Fibroblast of pulmonary artery (primary cell): ENCODE data around the gene CSHL1.
"Not testable (repeated sequence)": the region's sequence is repeated elsewhere in the genome, so short reads cannot be mapped to it uniquely, and the experiment has no call there.

Experiments used
- DNase-seq: peaks from one replicate; pipeline ENCODE4 v3.0.0-alpha.2; 2010; ENCODE audit warnings: low read depth
- H3K4me3 ChIP-seq: replicated peaks from 2 replicates; pipeline ENCODE4 v1.5.1; 2011; ENCODE audit warnings: low read depth, mild to moderate bottlenecking, control low read depth, low read length, moderate library complexity
- TF ChIP-seq, protein P1 (sequence below): IDR thresholded peaks from 2 replicates; pipeline ENCODE4 v1.5.1; 2011; ENCODE audit warnings: mild to moderate bottlenecking, control low read depth, low read length, inconsistent platforms; ENCODE audit errors: missing control alignments

Gene CSHL1

DNA sequence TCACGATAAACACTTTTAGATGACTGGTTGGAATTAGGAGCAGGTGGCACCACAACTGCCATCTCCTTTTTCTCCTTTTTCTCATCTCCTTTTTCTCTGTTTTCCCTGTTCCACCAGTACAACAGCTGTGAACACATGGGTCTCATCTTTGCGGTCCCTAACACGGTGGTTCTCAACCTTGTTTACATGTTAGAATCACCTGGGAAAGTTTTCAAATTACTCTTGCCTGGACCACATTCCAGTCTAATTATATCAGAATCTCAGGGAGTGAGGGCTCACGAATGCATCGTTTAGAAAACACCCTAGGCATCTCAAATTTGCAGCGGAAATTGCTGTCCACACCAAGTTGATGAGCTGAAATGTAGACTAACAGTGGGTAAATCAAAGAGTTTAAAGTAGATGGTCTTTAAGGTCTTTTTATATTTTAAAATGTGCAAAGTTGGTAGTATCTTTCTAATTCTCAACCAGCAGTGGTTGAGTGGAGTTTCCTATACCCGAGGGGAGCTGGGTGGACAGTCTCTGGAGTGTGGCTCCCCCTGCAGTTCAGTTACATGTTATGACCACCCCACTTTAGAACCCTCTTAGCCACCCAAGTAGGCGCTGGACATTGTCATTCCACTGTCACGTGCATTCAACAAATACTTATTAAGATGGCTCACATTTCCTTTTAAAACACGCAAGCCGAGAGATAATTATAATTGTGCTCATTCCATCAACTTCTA lies 18.6 kb downstream of the CSHL1 start:
- not testable (repeated sequence) for DNase-seq, H3K4me3 ChIP-seq
- TF ChIP-seq, protein P1, sequence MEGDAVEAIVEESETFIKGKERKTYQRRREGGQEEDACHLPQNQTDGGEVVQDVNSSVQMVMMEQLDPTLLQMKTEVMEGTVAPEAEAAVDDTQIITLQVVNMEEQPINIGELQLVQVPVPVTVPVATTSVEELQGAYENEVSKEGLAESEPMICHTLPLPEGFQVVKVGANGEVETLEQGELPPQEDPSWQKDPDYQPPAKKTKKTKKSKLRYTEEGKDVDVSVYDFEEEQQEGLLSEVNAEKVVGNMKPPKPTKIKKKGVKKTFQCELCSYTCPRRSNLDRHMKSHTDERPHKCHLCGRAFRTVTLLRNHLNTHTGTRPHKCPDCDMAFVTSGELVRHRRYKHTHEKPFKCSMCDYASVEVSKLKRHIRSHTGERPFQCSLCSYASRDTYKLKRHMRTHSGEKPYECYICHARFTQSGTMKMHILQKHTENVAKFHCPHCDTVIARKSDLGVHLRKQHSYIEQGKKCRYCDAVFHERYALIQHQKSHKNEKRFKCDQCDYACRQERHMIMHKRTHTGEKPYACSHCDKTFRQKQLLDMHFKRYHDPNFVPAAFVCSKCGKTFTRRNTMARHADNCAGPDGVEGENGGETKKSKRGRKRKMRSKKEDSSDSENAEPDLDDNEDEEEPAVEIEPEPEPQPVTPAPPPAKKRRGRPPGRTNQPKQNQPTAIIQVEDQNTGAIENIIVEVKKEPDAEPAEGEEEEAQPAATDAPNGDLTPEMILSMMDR: peak; percentile 29

DNA sequence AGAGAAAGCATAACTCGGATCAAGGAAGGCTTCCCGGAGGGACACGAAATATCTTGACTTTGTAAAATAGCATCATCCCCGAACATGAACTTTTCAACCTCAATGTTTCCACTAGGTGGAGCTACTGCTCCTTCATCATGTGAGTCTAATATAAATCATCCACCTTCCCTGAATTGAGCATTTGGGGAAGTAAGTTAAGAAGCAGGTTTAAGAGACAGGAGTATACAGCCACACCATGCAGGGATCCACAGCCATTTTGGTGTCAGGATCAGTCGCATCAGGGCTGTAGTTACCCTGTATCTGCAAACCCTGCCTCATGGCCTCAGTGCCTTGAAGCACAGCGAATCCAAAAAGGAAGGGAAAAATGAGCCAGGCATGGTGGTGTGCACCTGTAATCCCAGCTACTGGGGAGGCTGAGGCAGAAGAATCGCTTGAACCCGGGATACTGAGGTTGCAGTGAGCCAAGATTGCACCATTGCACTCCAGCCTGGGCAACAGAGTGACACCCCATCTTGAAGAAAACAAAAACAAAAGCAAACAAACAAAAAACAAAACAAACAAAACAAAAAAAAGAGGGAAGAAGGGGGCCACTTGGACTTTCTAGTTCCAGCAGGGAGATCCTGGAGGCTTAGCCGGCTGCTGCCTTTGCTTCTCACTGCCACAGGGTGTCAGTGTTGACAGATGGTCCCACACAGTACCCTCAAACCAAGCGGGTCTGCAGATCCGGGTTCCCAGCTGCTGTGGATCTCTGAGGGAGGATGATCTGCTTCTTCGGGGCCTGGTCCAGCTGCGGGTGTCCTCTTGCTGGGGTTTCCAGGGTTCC lies 21.8 kb downstream of the CSHL1 start:
- TF ChIP-seq, protein P1: peak; percentile 50
- H3K4me3 ChIP-seq: not testable (repeated sequence)
- peak; percentile 37 for DNase-seq

DNA sequence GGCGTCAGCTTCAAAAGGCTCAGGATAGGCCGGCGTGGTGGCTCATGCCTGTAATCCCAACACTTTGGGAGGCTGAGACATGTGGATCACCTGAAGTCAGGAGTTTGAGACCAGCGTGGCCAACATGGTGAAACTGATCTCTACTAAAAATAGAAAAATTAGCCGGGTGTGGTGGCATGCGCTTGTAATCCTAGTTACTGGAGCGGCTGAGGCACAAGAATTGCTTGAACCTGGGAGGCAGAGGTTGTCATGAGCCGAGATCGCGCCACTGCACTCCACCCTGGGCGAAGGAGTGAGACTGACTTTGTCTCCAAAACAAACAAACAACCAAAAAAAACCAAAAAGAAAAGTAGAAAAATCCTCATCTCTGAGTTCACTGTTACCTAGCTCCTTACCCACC lies 25.9 kb downstream of the CSHL1 start:
- H3K4me3 ChIP-seq, DNase-seq: not testable (repeated sequence)

DNA sequence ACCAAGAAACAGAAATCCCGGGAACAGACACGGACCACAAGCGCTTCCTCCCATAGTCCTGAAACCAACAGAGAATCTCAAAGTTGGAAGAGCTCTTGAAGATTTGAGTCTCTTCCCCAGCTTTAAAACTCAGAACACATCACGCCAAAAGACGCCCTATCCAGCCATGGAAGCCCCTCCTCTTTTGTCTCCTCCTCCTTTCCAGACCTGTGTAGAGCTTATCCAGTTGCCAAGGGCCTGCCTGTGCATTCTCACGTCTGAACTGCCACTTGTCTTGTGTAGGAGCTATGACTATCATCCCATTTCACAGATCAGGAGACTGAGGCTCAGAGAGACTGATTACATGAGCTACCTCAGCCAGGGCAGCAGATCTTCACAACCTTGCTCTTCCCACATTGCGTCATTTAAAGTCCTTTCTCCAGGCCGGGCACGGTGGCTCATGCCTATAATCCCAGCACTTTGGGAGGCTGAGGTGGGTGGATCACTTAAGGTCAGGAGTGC lies 28.4 kb downstream of the CSHL1 start:
- not testable (repeated sequence) for H3K4me3 ChIP-seq, DNase-seq

DNA sequence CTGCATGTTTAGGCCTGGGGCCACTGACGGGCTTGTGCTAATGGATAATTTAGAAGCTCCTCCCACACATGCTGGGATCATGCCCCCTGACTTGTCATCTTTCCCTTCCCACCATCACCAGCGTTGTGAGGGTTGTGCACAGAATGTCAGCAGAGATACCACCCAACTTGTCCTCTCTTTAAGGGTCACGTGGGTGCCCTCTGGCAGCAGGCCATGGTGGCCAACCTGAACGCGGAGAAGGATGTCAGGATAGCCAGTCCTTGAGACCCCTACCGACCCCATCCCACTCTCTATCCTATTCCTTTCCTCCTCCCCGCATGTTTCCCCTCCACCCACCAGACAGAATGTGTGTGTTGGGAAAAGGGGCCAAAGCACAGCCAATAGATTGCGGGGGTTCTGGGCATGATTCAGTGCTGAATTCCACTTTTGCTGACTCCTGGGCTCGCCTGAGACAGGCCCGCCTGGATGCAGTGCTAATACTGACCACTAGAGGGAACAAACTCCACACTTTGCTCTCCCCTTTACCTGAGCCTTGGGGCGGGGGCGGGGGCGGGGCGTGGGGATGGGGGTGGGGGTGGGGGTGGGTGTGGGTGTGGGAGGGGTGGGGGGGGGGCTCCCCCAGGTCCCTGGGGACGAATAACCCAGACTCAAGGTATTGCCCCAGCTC lies 29.0 kb downstream of the CSHL1 start, which contains the start of gene GH2:
TSS of gene GH2 (minus strand) at position 10 of the 667 bp plus-strand sequence. CDS start 143 bp downstream, outside the sequence.
- TF ChIP-seq, protein P1: peak; percentile 64
- no peak within 1 kb of the TSS for H3K4me3 ChIP-seq
- DNase-seq: peak; percentile 53

DNA sequence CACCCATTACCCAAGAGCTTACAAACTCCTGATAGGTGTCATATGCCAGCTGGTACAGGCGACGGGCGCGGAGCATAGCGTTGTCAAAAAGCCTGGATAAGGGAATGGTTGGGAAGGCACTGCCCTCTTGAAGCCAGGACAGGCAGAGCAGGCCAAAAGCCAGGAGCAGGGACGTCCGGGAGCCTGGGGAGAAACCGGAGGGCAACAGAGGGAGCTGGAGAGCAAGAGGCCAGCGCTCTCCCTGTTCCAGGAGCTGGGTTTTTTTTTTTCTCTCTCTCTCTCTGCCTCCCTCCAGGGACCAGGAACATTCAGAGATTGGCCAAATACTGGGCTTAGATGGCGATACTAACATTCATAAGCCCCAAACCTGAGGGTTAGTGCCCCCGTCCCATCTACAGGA lies 29.7 kb downstream of the CSHL1 start:
- TF ChIP-seq, protein P1: peak; percentile 0
- DNase-seq, H3K4me3 ChIP-seq: not testable (repeated sequence)

DNA sequence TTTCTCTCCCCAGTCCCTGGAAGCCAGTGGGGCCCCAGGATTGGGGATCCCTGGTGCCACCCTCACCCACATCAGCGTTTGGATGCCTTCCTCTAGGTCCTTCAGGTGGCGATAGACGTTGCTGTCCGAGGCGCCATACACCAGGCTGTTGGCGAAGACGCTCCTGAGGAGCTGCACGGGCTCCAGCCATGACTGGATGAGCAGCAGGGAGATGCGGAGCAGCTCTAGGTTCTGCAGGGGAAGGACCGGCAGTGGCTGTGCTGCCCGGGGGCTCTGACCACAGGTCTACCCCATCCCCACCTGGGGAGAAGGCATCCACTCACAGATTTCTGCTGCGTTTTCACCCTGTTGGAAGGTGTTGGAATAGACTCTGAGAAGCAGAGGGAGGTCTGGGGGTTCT lies 30.4 kb downstream of the CSHL1 start:
- TF ChIP-seq, protein P1: no peak
- DNase-seq: no peak
- no peak overlapping the region for H3K4me3 ChIP-seq

DNA sequence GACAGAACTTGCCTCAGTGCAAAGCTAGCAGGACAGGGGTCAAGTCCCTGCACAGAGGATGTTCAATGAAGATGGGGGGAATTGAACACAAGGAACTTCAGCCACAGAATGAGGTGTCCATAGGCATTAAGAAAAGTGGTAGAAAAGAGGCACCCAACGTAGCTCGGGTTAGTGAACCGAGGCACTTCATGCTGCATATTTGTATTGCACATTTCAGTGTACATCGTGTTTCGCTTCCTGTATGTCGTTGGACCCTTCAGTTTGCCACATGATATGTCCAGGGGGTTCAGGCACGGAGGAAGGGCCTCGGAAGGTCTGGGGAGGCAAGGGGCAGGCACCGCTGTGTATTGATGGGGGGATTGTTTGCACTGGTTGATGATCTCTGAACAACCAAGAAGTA lies 32.6 kb downstream of the CSHL1 start:
- H3K4me3 ChIP-seq, DNase-seq: not testable (repeated sequence)

DNA sequence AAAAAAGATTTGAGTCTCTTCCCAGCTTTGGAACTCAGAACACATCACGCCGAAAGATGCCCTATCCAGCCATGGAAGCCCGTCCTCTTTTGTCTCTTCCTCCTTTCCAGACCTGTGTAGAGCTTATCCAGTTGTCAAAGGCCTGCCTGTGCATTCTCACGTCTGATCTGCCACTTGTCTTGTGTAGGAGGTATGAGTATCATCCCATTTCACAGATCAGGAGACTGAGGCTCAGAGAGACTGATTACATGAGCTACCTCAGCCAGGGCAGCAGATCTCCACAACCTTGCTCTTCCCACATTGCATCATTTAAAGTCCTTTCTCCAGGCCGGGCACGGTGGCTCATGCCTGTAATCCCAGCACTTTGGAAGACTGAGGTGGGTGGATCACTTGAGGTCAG lies 36.4 kb downstream of the CSHL1 start:
- DNase-seq, H3K4me3 ChIP-seq: not testable (repeated sequence)

DNA sequence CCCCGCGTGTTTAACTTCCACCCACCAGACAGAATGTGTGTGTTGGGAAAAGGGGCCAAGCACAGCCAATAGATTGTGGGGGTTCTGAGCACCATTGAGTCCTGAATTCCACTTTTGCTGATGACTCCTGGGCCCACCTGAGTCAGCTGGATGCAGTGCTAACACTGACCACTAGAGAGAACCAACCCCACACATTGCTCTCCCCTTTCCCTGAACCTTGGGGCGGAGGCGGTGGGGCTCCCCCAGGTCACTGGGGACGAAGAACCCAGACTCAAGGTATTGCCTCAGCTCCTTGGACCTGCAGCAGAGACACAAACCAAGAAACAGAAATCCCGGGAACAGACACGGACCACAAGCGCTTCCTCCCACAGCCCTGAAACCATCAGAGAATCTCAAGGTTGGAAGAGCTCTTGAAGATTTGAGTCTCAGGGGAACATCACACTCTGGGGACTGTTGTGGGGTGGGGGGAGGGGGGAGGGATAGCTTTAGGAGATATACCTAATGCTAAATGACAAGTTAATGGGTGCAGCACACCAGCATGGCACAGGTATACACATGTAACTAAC lies 36.9 kb downstream of the CSHL1 start:
- DNase-seq, H3K4me3 ChIP-seq: not testable (repeated sequence)

DNA sequence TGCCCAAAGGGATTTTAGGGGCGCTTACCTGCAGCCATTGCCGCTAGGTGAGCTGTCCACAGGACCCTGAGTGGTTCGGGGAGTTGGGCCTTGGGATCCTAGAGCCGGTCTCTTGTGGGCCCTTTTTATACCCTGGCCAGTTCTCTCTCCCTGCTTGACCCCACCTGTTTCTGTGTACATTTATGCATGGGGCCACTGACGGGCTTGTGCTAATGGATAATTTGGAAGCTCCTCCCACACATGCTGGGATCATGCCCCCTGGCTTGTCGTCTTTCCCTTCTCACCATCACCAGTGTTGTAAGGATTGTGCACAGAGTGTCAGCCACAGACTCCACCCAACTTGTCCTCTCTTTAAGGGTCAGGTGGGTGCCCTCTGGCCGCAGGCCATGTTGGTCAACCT lies 37.5 kb downstream of the CSHL1 start, which contains the start of gene CSH2:
TSS of gene CSH2 (minus strand) at position 101 of the 400 bp plus-strand sequence. CDS start at position 38, 63 bp downstream.
- not testable (repeated sequence) for DNase-seq, H3K4me3 ChIP-seq
